MM.1S (cell line): ENCODE results near the gene KCNQ4.

ENCODE experiments used
- DNase-seq: peaks from one replicate; pipeline ENCODE4 v3.0.0-alpha.2; 2015
- H2AFZ ChIP-seq: fragments of 300-600 bp; sonication (generic); 2 replicates; pipeline ENCODE4 v1.6.0; 2016; ENCODE audit warnings: antibody characterized with exemption, low read length
- H3F3A ChIP-seq: fragments of 300-600 bp; sonication (generic); 2 replicates; pipeline ENCODE4 v1.6.1; 2016; ENCODE audit warnings: mild to moderate bottlenecking, antibody characterized with exemption, low read length, moderate library complexity, mixed read lengths; ENCODE audit not compliant: insufficient read depth
- H3K27ac ChIP-seq: fragments of 300-600 bp; sonication (generic); 2 replicates; pipeline ENCODE4 v1.5.1; 2016; ENCODE audit warnings: mild to moderate bottlenecking, low read length
- H3K27me3 ChIP-seq: fragments of 300-600 bp; sonication (generic); replicated peaks from 2 replicates; pipeline ENCODE4 v1.6.0; 2016; ENCODE audit warnings: low read length; ENCODE audit not compliant: insufficient read depth
- H3K36me3 ChIP-seq: fragments of 300-600 bp; sonication (generic); replicated peaks from 2 replicates; pipeline ENCODE4 v1.6.1; 2016; ENCODE audit warnings: mild to moderate bottlenecking, low read length, mixed read lengths; ENCODE audit not compliant: insufficient read depth
- H3K4me1 ChIP-seq: fragments of 300-600 bp; sonication (generic); 2 replicates; pipeline ENCODE4 v1.6.1; 2016; ENCODE audit warnings: low read length, mixed read lengths
- H3K4me2 ChIP-seq: fragments of 300-600 bp; sonication (generic); 2 replicates; pipeline ENCODE4 v1.6.0; 2016; ENCODE audit warnings: low read depth, low read length
- H3K4me3 ChIP-seq: fragments of 300-600 bp; sonication (generic); 2 replicates; pipeline ENCODE4 v1.5.1; 2016; ENCODE audit warnings: low read length, mixed read lengths
- H3K79me2 ChIP-seq: fragments of 300-600 bp; sonication (generic); 2 replicates; pipeline ENCODE4 v1.6.1; 2016; ENCODE audit warnings: mixed run types, low read length, mixed read lengths
- H3K9ac ChIP-seq: fragments of 300-600 bp; sonication (generic); 2 replicates; pipeline ENCODE4 v1.6.1; 2016; ENCODE audit warnings: low read length, mixed read lengths
- H3K9me2 ChIP-seq: fragments of 300-600 bp; sonication (generic); replicated peaks from 2 replicates; pipeline ENCODE4 v1.6.1; 2016; ENCODE audit warnings: mild to moderate bottlenecking, low read length, mixed read lengths; ENCODE audit not compliant: insufficient read depth
- H3K9me3 ChIP-seq: fragments of 300-600 bp; sonication (generic); replicated peaks from 2 replicates; pipeline ENCODE4 v1.6.1; 2016; ENCODE audit warnings: mild to moderate bottlenecking, low read length, mixed read lengths; ENCODE audit not compliant: insufficient read depth
- H4K20me1 ChIP-seq: fragments of 300-600 bp; sonication (generic); 2 replicates; pipeline ENCODE4 v1.6.1; 2016; ENCODE audit warnings: mild to moderate bottlenecking, low read length, moderate library complexity, mixed read lengths; ENCODE audit not compliant: insufficient read depth
- EZH2 ChIP-seq: fragments of 300-600 bp; sonication (generic); optimal IDR thresholded peaks from 2 replicates; pipeline ENCODE3; 2017; ENCODE audit warnings: low read depth, mild to moderate bottlenecking, antibody characterized with exemption, low read length, mixed read lengths
- EZH2phosphoT487 ChIP-seq: fragments of 300-600 bp; sonication (generic); IDR thresholded peaks from 2 replicates; pipeline ENCODE4 v1.6.1; 2018; ENCODE audit warnings: antibody characterized with exemption, low read length
- TF ChIP-seq, protein P1 (sequence below): fragments of 300-600 bp; sonication (generic); IDR thresholded peaks from 2 replicates; pipeline ENCODE4 v1.5.1; 2016; ENCODE audit warnings: antibody characterized with exemption, low read length, mixed read lengths

Gene KCNQ4

DNA sequence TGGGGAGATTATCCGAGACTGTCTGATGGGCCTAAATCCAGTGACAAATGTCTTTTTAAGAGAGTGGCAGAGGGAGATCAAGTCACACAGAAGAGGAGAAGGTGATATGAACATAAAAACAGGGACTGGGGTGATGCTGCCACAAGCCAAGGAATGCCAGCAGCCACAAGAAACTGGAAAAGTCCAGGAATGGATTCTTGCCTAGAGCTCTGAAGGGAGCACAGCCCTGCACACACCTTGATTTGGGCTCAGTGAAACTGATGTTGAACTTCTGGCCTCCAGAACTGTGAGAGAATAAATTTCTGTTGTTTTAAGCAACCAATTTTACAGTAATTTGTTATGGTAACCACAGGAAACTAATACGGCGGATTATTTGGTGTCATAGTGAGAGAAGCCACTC is 59.1 kb downstream of the KCNQ4 start:
- no peak for DNase-seq
- no peak overlapping the region for H3K9ac ChIP-seq
- H3K27me3 ChIP-seq, result no peaks in the 10 kb centered on the region
- H3K79me2 ChIP-seq, result no peaks in the 10 kb centered on the region
- H3F3A ChIP-seq, result no peaks in the 10 kb centered on the region
- H4K20me1 ChIP-seq, result no peaks in the 10 kb centered on the region
- no peak overlapping the region for H3K27ac ChIP-seq
- no peaks in the 10 kb centered on the region for H3K36me3 ChIP-seq
- no peak overlapping the region for H3K4me2 ChIP-seq
- no peak for TF ChIP-seq EZH2phosphoT487
- no peak for TF ChIP-seq EZH2
- TF ChIP-seq, protein P1, sequence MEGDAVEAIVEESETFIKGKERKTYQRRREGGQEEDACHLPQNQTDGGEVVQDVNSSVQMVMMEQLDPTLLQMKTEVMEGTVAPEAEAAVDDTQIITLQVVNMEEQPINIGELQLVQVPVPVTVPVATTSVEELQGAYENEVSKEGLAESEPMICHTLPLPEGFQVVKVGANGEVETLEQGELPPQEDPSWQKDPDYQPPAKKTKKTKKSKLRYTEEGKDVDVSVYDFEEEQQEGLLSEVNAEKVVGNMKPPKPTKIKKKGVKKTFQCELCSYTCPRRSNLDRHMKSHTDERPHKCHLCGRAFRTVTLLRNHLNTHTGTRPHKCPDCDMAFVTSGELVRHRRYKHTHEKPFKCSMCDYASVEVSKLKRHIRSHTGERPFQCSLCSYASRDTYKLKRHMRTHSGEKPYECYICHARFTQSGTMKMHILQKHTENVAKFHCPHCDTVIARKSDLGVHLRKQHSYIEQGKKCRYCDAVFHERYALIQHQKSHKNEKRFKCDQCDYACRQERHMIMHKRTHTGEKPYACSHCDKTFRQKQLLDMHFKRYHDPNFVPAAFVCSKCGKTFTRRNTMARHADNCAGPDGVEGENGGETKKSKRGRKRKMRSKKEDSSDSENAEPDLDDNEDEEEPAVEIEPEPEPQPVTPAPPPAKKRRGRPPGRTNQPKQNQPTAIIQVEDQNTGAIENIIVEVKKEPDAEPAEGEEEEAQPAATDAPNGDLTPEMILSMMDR, result no peak
- H3K9me3 ChIP-seq, result no peaks in the 10 kb centered on the region
- H3K4me1 ChIP-seq, result no peaks in the 10 kb centered on the region
- H3K9me2 ChIP-seq, result no peaks in the 10 kb centered on the region
- H3K4me3 ChIP-seq, result no peak overlapping the region
- no peak overlapping the region for H2AFZ ChIP-seq

DNA sequence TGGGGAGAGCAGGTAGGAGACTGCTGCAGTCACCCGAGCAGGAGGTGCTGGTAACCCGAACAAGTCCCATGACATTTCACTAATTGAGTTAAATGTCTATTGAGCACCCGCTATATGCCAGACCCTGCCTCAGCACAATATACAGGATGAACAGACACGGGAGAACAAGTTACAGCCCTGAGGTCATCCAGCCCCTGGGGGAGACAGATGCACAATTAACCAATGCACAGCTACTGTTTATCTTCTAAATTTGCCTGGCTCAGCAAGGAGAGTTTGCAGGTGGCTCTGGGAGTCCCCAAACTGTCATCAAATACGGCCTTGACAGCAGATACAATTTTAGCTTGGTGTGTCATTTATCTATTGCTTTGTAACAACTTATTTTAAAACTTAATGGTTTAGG is 60.5 kb downstream of the KCNQ4 start:
- TF ChIP-seq, protein P1, result no peak
- TF ChIP-seq EZH2, result no peak
- TF ChIP-seq EZH2phosphoT487, result no peak
- no peaks in the 10 kb centered on the region for H3F3A ChIP-seq
- no peak overlapping the region for H3K9ac ChIP-seq
- H3K36me3 ChIP-seq, result no peaks in the 10 kb centered on the region
- H2AFZ ChIP-seq, result no peak overlapping the region
- H3K27ac ChIP-seq, result no peak overlapping the region
- H3K4me1 ChIP-seq, result no peaks in the 10 kb centered on the region
- H3K9me3 ChIP-seq, result no peaks in the 10 kb centered on the region
- no peak overlapping the region for H3K4me2 ChIP-seq
- no peaks in the 10 kb centered on the region for H3K79me2 ChIP-seq
- H3K27me3 ChIP-seq, result no peaks in the 10 kb centered on the region
- no peaks in the 10 kb centered on the region for H3K9me2 ChIP-seq
- no peak overlapping the region for H3K4me3 ChIP-seq
- peak; percentile 56 for DNase-seq
- no peaks in the 10 kb centered on the region for H4K20me1 ChIP-seq

DNA sequence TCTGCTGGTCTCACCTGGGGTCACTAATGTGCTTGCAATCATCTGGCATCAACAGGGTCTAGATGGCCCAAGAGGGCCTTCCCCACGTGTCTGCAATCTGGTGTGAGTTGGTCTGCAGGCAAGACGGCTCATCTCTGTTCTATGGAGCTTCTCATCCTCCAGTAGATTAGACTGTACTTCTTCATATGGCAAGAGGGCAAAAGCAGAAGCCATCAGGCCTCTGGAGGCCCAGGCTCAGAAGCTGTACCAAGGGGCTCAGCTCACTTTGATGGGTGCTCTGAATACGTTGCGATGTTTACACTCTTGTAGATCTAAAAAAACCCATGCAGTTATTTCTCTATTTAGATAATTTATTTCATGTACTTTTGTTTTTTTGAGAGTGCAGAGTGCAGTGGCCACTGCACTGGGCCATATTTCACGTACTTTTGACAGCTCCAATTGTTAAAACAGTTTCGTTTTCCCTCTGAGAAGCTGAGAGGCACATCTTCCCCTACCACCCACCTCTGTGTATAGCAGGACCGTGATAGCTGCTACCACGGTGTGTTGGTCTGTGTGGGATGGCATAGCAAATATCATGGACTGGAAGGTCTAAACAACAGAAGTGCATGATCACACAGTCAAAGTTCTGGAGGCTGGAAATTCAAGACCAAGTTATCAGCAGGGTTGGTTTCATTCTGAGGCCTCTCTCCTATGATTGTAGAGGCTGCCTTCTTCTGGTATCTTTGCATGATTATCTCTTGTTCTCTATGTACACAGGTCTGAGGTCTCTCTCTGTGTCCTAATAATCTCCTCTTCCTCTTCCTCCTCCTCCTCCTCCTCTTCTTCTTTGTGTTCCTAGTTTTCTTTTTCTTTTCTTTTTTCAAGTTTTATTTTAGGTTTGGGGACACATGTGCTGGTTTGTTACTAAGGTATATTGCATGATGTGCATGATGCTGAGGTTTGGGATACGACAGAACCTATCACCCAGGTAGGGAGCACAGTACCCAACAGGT is 61.6 kb downstream of the KCNQ4 start:
- DNase-seq, result peak; percentile 15
- Histone ChIP-seq H3K79me2 (no peaks in the 10 kb centered on the region), H3K9ac (no peak overlapping the region), H3F3A (no peaks in the 10 kb centered on the region), H3K27me3 (no peaks in the 10 kb centered on the region), H3K4me2 (0 out of 2 replicates have a peak overlapping the region, but pooled peaks have one; percentile 2), H3K9me2 (no peaks in the 10 kb centered on the region), H4K20me1 (no peaks in the 10 kb centered on the region), H3K4me3 (no peak overlapping the region), H3K9me3 (no peaks in the 10 kb centered on the region), H3K36me3 (no peaks in the 10 kb centered on the region), H3K4me1 (no peaks in the 10 kb centered on the region), H2AFZ (no peak overlapping the region), H3K27ac (no peak overlapping the region)
- TF ChIP-seq, protein P1, result no peak
- TF ChIP-seq EZH2, result no peak
- no peak for TF ChIP-seq EZH2phosphoT487
